HCT116 (cell line): ENCODE measurements around the gene SLC35B2. TPM values are rescaled to one million over a fixed set of nuclear protein-coding genes. Genes with fewer than 3 reads are reported as not detected.

Experiments
- ATAC-seq: fragments of 200-7000 bp; cut with Tn5 transposase; 2 replicates; pipeline ENCODE4 v1.9.1; 2020; ENCODE audit warnings: mild to moderate bottlenecking, moderate library complexity
- BruUV-seq: library from RNA; stranded (reverse); fragments of 400-500 nt; replicated peaks from 2 replicates; lab custom pipeline; 2021; lab: Mats Ljungman, UMichigan
- CTCF ChIA-PET: fragments of 300-600 bp; sonication (Branson Sonifier 250); formaldehyde crosslinking; loops from one replicate; lab custom pipeline; 2021; ENCODE audit warnings: antibody characterized with exemption; lab: Charles Lee
- POLR2A ChIA-PET: fragments of 300-600, 350-600 bp; sonication (Branson Sonifier 250); formaldehyde crosslinking; loops from one replicate; lab custom pipeline; 2021; ENCODE audit warnings: antibody characterized with exemption; lab: Charles Lee
- RAD21 ChIA-PET, 2 experiments: fragments of 300-600 bp; sonication (Branson Sonifier 250); formaldehyde crosslinking; loops; one replicate each; lab custom pipeline; 2023; ENCODE audit warnings: low total read pairs in 2 of 2; ENCODE audit not compliant: uncharacterized antibody in 2 of 2, unreplicated experiment in 2 of 2, low non-redundant PET in 1 of 2; lab: Charles Lee
- DNase-seq: peaks from one replicate; pipeline ENCODE4 v3.0.0-alpha.2; 2010; ENCODE audit warnings: low read depth, low spot score
- H2AFZ ChIP-seq: fragments of 200-600 bp; shearing (Covaris generic), sonication (generic); 2 replicates; pipeline ENCODE4 v1.6.1; 2017; ENCODE audit warnings: low read depth, mixed run types, mixed read lengths, antibody characterized with exemption, low read length; ENCODE audit not compliant: poor library complexity, severe bottlenecking
- H3K27ac ChIP-seq: 2 replicates; pipeline ENCODE4 v1.5.1; 2012; ENCODE audit warnings: low read depth, low read length
- H3K27me3 ChIP-seq: fragments of 200-600 bp; sonication (generic); 2 replicates; pipeline ENCODE4 v1.6.1; 2016; ENCODE audit warnings: mixed run types, low read length, mixed read lengths; ENCODE audit not compliant: insufficient read depth
- H3K36me3 ChIP-seq, 2 experiments: fragments of 200-500 bp in 1 of 2; fragments of 200-600 bp in 1 of 2; sonication (Bioruptor generic) in 1 of 2; sonication (generic) in 1 of 2; 2 replicates each; pipeline versions ENCODE4 v1.5.1 to v1.6.1; 2014 to 2016; ENCODE audit warnings: low read length in 2 of 2, inconsistent platforms in 1 of 2, mixed read lengths in 1 of 2, mixed run types in 1 of 2; ENCODE audit not compliant: insufficient read depth in 2 of 2, control insufficient read depth in 1 of 2
- H3K4me1 ChIP-seq, 2 experiments: fragments of 200-600 bp in 1 of 2; sonication (generic) in 1 of 2; 2 replicates each; pipeline versions ENCODE4 v1.5.1 to v1.6.1; 2012 to 2017; ENCODE audit warnings: low read length in 2 of 2, inconsistent platforms in 1 of 2, mild to moderate bottlenecking in 1 of 2, mixed read lengths in 1 of 2, mixed run types in 1 of 2, moderate library complexity in 1 of 2; ENCODE audit not compliant: insufficient read depth in 2 of 2, control insufficient read depth in 1 of 2
- H3K4me2 ChIP-seq: fragments of 200-600 bp; sonication (generic); 2 replicates; pipeline ENCODE4 v1.6.1; 2017; ENCODE audit warnings: mixed run types, low read length, mixed read lengths
- H3K4me3 ChIP-seq, 2 experiments: fragments of 200-600 bp in 1 of 2; sonication (generic) in 1 of 2; replicated peaks in 1 of 2; 2 replicates each; pipeline ENCODE4 v1.5.1; 2011 to 2016; ENCODE audit warnings: low read length in 2 of 2, control low read depth in 1 of 2, low read depth in 1 of 2, mild to moderate bottlenecking in 1 of 2, mixed read lengths in 1 of 2, mixed run types in 1 of 2
- H3K79me2 ChIP-seq: fragments of 200-600 bp; sonication (generic); 2 replicates; pipeline ENCODE4 v1.6.1; 2017; ENCODE audit warnings: mild to moderate bottlenecking, mixed run types, low read length, moderate library complexity, mixed read lengths; ENCODE audit not compliant: insufficient read depth
- H3K9ac ChIP-seq: fragments of 200-600 bp; sonication (generic); 2 replicates; pipeline ENCODE4 v1.6.1; 2016; ENCODE audit warnings: low read length, mixed read lengths
- H3K9me2 ChIP-seq: fragments of 200-600 bp; sonication (generic), shearing (Covaris generic); 2 replicates; pipeline ENCODE4 v1.6.1; 2017; ENCODE audit warnings: mixed run types, mild to moderate bottlenecking, moderate library complexity; ENCODE audit not compliant: insufficient read depth
- H3K9me3 ChIP-seq, 2 experiments: fragments of 200-500 bp in 1 of 2; fragments of 200-600 bp in 1 of 2; sonication (Bioruptor generic) in 1 of 2; sonication (generic) in 1 of 2; 2 replicates each; pipeline ENCODE4 v1.6.1; 2014 to 2017; ENCODE audit warnings: low read length in 2 of 2, mixed read lengths in 2 of 2, inconsistent platforms in 1 of 2, low read depth in 1 of 2, mild to moderate bottlenecking in 1 of 2, mixed run types in 1 of 2, moderate library complexity in 1 of 2; ENCODE audit not compliant: control insufficient read depth in 1 of 2, insufficient read depth in 1 of 2
- H4K20me1 ChIP-seq: fragments of 200-600 bp; sonication (generic), shearing (Covaris generic); 2 replicates; pipeline ENCODE4 v1.6.1; 2017; ENCODE audit warnings: mixed run types, mild to moderate bottlenecking, moderate library complexity; ENCODE audit not compliant: insufficient read depth
- ATF3 ChIP-seq: IDR thresholded peaks from 2 replicates; pipeline ENCODE4 v1.6.1; 2012
- CBX3 ChIP-seq: IDR thresholded peaks from 2 replicates; pipeline ENCODE4 v1.6.1; 2012; ENCODE audit warnings: low read depth
- EGR1 ChIP-seq: IDR thresholded peaks from 2 replicates; pipeline ENCODE4 v1.6.1; 2012; ENCODE audit warnings: low read depth
- EZH2phosphoT487 ChIP-seq: fragments of 200-600 bp; IDR thresholded peaks from 2 replicates; pipeline ENCODE4 v1.6.1; 2018; ENCODE audit warnings: antibody characterized with exemption, borderline replicate concordance
- POLR2AphosphoS5 ChIP-seq: IDR thresholded peaks from 2 replicates; pipeline ENCODE4 v1.6.1; 2011; ENCODE audit warnings: mild to moderate bottlenecking, low read depth, low read length, moderate library complexity
- REST ChIP-seq: IDR thresholded peaks from 2 replicates; pipeline ENCODE4 v1.6.1; 2012; ENCODE audit warnings: low read depth
- SIN3A ChIP-seq: IDR thresholded peaks from 2 replicates; pipeline ENCODE4 v1.6.1; 2012; ENCODE audit warnings: low read depth
- SP1 ChIP-seq: IDR thresholded peaks from 2 replicates; pipeline ENCODE4 v1.6.1; 2012; ENCODE audit warnings: low read depth
- TCF7L2 ChIP-seq: IDR thresholded peaks from 2 replicates; pipeline ENCODE4 v1.7.0; 2011; ENCODE audit warnings: borderline replicate concordance, inconsistent platforms; ENCODE audit not compliant: insufficient read depth, insufficient read length; ENCODE audit errors: extremely low read depth
- YY1 ChIP-seq: IDR thresholded peaks from 2 replicates; pipeline ENCODE4 v1.6.1; 2011; ENCODE audit warnings: low read length, low read depth, moderate library complexity, mild to moderate bottlenecking; ENCODE audit not compliant: insufficient replicate concordance; ENCODE audit errors: extremely low read depth
- ZFX ChIP-seq: fragments of 450-650 bp; IDR thresholded peaks from 2 replicates; pipeline ENCODE4 v1.6.1; 2017
- ZNF274 ChIP-seq: fragments of 200-500 bp; sonication (Bioruptor generic); IDR thresholded peaks from 2 replicates; pipeline ENCODE4 v1.6.1; 2014; ENCODE audit warnings: mild to moderate bottlenecking, low read depth, low read length, inconsistent platforms
- intact Hi-C: fragments of 100-400 bp; cut with micrococcal nuclease; formaldehyde crosslinking; loops from 2 replicates; pipeline ENCODE4 v1.10.0; 2022
- total RNA-seq: library from RNA; stranded (reverse); gene quantifications from one replicate; pipeline ENCODE4 v1.2.1, GENCODE V29; 2021; ENCODE audit not compliant: unreplicated experiment

Gene SLC35B2
- total RNA-seq, 1 experiment from 2014 or later: 50.5 TPM

GRCh38 chr6:44285552-44286284, 28.4 kb upstream of the SLC35B2 start:
- Histone ChIP-seq H3K27ac (no peak overlapping the region), H3K9me2 (no peaks in the 10 kb centered on the region), H3K27me3 (peaks cover 51% of the 10 kb centered on the region), H3K36me3 (no peaks in the 10 kb centered on the region), H2AFZ (no peak overlapping the region), H4K20me1 (no peaks in the 10 kb centered on the region), H3K4me1 (no peaks in the 10 kb centered on the region), H3K4me3 (no peak overlapping the region), H3K79me2 (no peaks in the 10 kb centered on the region), H3K9ac (no peak overlapping the region), H3K9me3 (no peaks in the 10 kb centered on the region), H3K4me2 (no peak overlapping the region)
- no peak for TF ChIP-seq ZNF274
- peak; percentile 71 for TF ChIP-seq REST
- BruUV-seq: no TSS peak
- intact Hi-C loops: no loop called here
- DNase-seq (no peak), ATAC-seq (no peak)
- RAD21 ChIA-PET: no interaction called here
- CTCF ChIA-PET: no interaction called here
- POLR2A ChIA-PET: no interaction called here

GRCh38 chr6:44284867-44285266, 27.5 kb upstream of the SLC35B2 start:
- Histone ChIP-seq H3K79me2 (no peaks in the 10 kb centered on the region), H3K9me3 (no peaks in the 10 kb centered on the region), H3K9ac (no peak overlapping the region), H3K27me3 (peaks cover 50% of the 10 kb centered on the region), H3K4me3 (no peak overlapping the region), H3K27ac (no peak overlapping the region), H3K4me1 (no peaks in the 10 kb centered on the region), H3K9me2 (no peaks in the 10 kb centered on the region), H3K4me2 (no peak overlapping the region), H3K36me3 (no peaks in the 10 kb centered on the region), H4K20me1 (no peaks in the 10 kb centered on the region), H2AFZ (no peak overlapping the region)
- DNase-seq (no peak), ATAC-seq (no peak)
- CTCF ChIA-PET: no interaction called here
- POLR2A ChIA-PET: no interaction called here
- no TSS peak for BruUV-seq
- intact Hi-C loops: no loop called here
- RAD21 ChIA-PET: no interaction called here
- TF ChIP-seq REST (no peak), EGR1 (no peak), SP1 (no peak), CBX3 (no peak), EZH2phosphoT487 (no peak), YY1 (no peak), TCF7L2 (no peak), ZFX (no peak), POLR2AphosphoS5 (no peak), ATF3 (no peak), ZNF274 (no peak), SIN3A (no peak)
